Activated CD4-positive, alpha-beta T cell treated with anti-CD3 and anti-CD28 coated beads, Interleukin-2, amount 50 U/mL, for 24 hours (primary cell): ENCODE results near the gene TMEM106C.

ENCODE experiments used
- DNase-seq, 2 donors: peaks; one replicate each; pipeline ENCODE4 v3.0.0-alpha.2; 2020; ENCODE audit warnings: low read depth in 1 of 2, low spot score in 1 of 2

The TMEM106C gene

GRCh38 chr12:47992776-47993175 lies 29.4 kb downstream of the TMEM106C start:
- DNase-seq = no peak

GRCh38 chr12:47993491-47993890 lies 30.1 kb downstream of the TMEM106C start:
- no peak for DNase-seq

GRCh38 chr12:47995981-47996401 lies 32.6 kb downstream of the TMEM106C start:
- DNase-seq = no peak

- no peak for DNase-seq
Measured at GRCh38 chr12:47997321-47997720, 33.9 kb downstream of the TMEM106C start.

- no peak for DNase-seq
Measured at GRCh38 chr12:47999816-48000215, 36.4 kb downstream of the TMEM106C start.

GRCh38 chr12:48000878-48001504 lies 37.6 kb downstream of the TMEM106C start:
- no peak for DNase-seq

GRCh38 chr12:48001505-48002413 lies 38.4 kb downstream of the TMEM106C start:
- no peak for DNase-seq

GRCh38 chr12:48002414-48002730 lies 39.0 kb downstream of the TMEM106C start:
- no peak for DNase-seq

GRCh38 chr12:48002773-48003218 lies 39.4 kb downstream of the TMEM106C start:
- no peak for DNase-seq

- no peak for DNase-seq
Measured at GRCh38 chr12:48003226-48004052, 40.0 kb downstream of the TMEM106C start.

- no peak for DNase-seq
Measured at GRCh38 chr12:48004053-48004941, 40.9 kb downstream of the TMEM106C start, which contains the start of gene COL2A1. Gene COL2A1, minus strand, starts transcription at chr12:48004476. Its CDS starts 155 bp downstream, at chr12:48004321.

GRCh38 chr12:48005001-48005749 lies 41.8 kb downstream of the TMEM106C start:
- no peak for DNase-seq

- no peak for DNase-seq
Measured at GRCh38 chr12:48005750-48006021, 42.3 kb downstream of the TMEM106C start.

GRCh38 chr12:48007206-48007605 lies 43.8 kb downstream of the TMEM106C start:
- no peak for DNase-seq

- no peak for DNase-seq
Measured at GRCh38 chr12:48008349-48008748, 45.0 kb downstream of the TMEM106C start.

- DNase-seq = no peak
Measured at GRCh38 chr12:48008950-48009349, 45.6 kb downstream of the TMEM106C start.

- no peak for DNase-seq
Measured at GRCh38 chr12:48009471-48009870, 46.1 kb downstream of the TMEM106C start.

- no peak for DNase-seq
Measured at GRCh38 chr12:48010366-48010970, 47.1 kb downstream of the TMEM106C start.

- DNase-seq = no peak
Measured at GRCh38 chr12:48012070-48012469, 48.7 kb downstream of the TMEM106C start.

- no peak for DNase-seq
Measured at GRCh38 chr12:48013287-48013686, 49.9 kb downstream of the TMEM106C start.
